Loucy (cell line): ENCODE data around the gene ATP6V0D1.
A peak's percentile ranks its signal among the peaks of the same experiment; 100 is the strongest.

Experiments
- H2AFZ ChIP-seq: fragments of 200-600 bp; sonication (generic); 2 replicates; pipeline ENCODE4 v1.6.0; 2016; ENCODE audit warnings: antibody characterized with exemption, mild to moderate bottlenecking, low read length, moderate library complexity
- H3F3A ChIP-seq: fragments of 200-600 bp; 2 replicates; pipeline ENCODE4 v1.6.0; 2016; ENCODE audit warnings: antibody characterized with exemption, low read depth, mild to moderate bottlenecking
- H3K27me3 ChIP-seq: fragments of 200-600 bp; sonication (generic); 2 replicates; pipeline ENCODE4 v1.6.1; 2014; ENCODE audit warnings: low read length, mild to moderate bottlenecking; ENCODE audit not compliant: insufficient read depth, poor library complexity, severe bottlenecking
- H3K36me3 ChIP-seq: fragments of 200-600 bp; sonication (generic); 2 replicates; pipeline ENCODE4 v1.6.1; 2016; ENCODE audit warnings: low read length; ENCODE audit not compliant: insufficient read depth
- H3K4me1 ChIP-seq: fragments of 200-600 bp; sonication (generic); 2 replicates; pipeline ENCODE4 v1.5.1; 2014; ENCODE audit warnings: low read length, mild to moderate bottlenecking; ENCODE audit not compliant: insufficient read depth, poor library complexity, severe bottlenecking
- H3K4me2 ChIP-seq: fragments of 200-600 bp; sonication (generic); 2 replicates; pipeline ENCODE4 v1.6.0; 2014; ENCODE audit warnings: antibody characterized with exemption, low read length, low read depth, mild to moderate bottlenecking; ENCODE audit not compliant: poor library complexity, severe bottlenecking
- H3K4me3 ChIP-seq: fragments of 200-600 bp; sonication (generic); 2 replicates; pipeline ENCODE4 v1.5.1; 2014; ENCODE audit warnings: low read length, mild to moderate bottlenecking, mixed read lengths; ENCODE audit not compliant: poor library complexity, severe bottlenecking
- H3K79me2 ChIP-seq: fragments of 200-600 bp; sonication (generic); 2 replicates; pipeline ENCODE4 v1.6.1; 2014; ENCODE audit warnings: low read length; ENCODE audit not compliant: insufficient read depth
- H3K9ac ChIP-seq: fragments of 200-600 bp; sonication (generic); 2 replicates; pipeline ENCODE4 v1.6.0; 2014; ENCODE audit warnings: mild to moderate bottlenecking, low read depth, low read length, moderate library complexity; ENCODE audit not compliant: poor library complexity, severe bottlenecking
- H3K9me2 ChIP-seq: fragments of 200-600 bp; sonication (generic); replicated peaks from 2 replicates; pipeline ENCODE4 v1.6.1; 2016; ENCODE audit warnings: low read depth, low read length, mixed read lengths
- H3K9me3 ChIP-seq: fragments of 200-600 bp; sonication (generic); 2 replicates; pipeline ENCODE4 v1.6.1; 2014; ENCODE audit warnings: mild to moderate bottlenecking, antibody characterized with exemption, low read length, low read depth; ENCODE audit not compliant: insufficient read depth
- H4K20me1 ChIP-seq: fragments of 200-600 bp; sonication (generic); 2 replicates; pipeline ENCODE4 v1.6.0; 2014; ENCODE audit warnings: antibody characterized with exemption, low read length, mild to moderate bottlenecking; ENCODE audit not compliant: insufficient read depth, poor library complexity, severe bottlenecking
- CTCF ChIP-seq: fragments of 200-600 bp; sonication (generic); conservative IDR thresholded peaks from 2 replicates; pipeline ENCODE4 v1.5.1; 2014; ENCODE audit warnings: mild to moderate bottlenecking, antibody characterized with exemption, low read length
- EZH2phosphoT487 ChIP-seq: fragments of 200-600 bp; IDR thresholded peaks from 2 replicates; pipeline ENCODE4 v1.6.1; 2018; ENCODE audit warnings: antibody characterized with exemption, mild to moderate bottlenecking, moderate library complexity, borderline replicate concordance

Gene ATP6V0D1

GRCh38 chr16:67457611-67458010, 23.3 kb downstream of the ATP6V0D1 start:
- peaks cover 7% of the 10 kb centered on the region; the same call in 1 of the 2 replicates for H3K36me3 ChIP-seq
- no peaks in the 10 kb centered on the region for H3F3A ChIP-seq
- H3K27me3 ChIP-seq: no peaks in the 10 kb centered on the region
- TF ChIP-seq CTCF: no peak
- no peak for TF ChIP-seq EZH2phosphoT487
- no peaks in the 10 kb centered on the region for H3K79me2 ChIP-seq
- H4K20me1 ChIP-seq: no peaks in the 10 kb centered on the region
- no peaks in the 10 kb centered on the region for H3K9me2 ChIP-seq
- H3K4me1 ChIP-seq: no peaks in the 10 kb centered on the region
- H2AFZ ChIP-seq: no peak overlapping the region
- no peaks in the 10 kb centered on the region for H3K9me3 ChIP-seq
- no peak overlapping the region for H3K4me3 ChIP-seq
- H3K4me2 ChIP-seq: no peak overlapping the region
- H3K9ac ChIP-seq: no peak overlapping the region

DNA sequence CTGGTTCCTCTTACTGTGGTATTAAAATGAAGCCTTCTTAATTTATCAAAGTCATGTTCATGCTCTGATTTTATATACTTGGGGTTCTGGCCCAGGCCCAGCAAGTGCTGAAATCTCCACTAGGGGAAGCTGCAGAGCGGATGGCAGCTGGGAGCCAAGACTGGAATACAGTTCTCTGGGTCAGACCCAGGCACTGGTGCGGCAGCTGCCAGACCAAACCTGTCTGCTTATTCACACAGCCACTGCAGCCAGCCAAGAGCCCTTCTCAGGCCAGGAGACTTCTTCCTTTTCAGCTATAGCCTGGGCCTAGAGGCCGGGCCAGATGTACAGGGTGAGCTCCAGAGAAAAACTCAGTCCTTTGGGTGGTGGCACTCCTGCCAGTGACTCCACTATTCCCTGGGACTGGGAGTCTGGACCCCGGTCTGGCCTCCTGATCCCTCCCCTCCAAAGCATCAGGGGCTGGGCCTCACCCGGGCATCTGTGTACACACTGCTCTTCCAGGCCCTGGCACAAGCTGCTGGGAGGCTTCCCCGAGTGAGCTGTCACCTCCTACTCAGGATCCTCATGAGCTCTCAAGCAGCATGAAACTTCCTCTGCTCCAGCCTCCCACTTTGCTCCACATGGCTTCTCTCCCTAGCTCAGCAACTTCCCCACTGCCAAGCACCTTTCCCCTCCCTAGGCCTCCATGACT, 24.4 kb downstream of the ATP6V0D1 start:
- Histone ChIP-seq H3K9me3 (no peaks in the 10 kb centered on the region), H3K27me3 (no peaks in the 10 kb centered on the region), H4K20me1 (no peaks in the 10 kb centered on the region), H3K4me3 (no peak overlapping the region), H3K9me2 (no peaks in the 10 kb centered on the region), H3K4me1 (no peaks in the 10 kb centered on the region), H3F3A (no peaks in the 10 kb centered on the region), H2AFZ (no peak overlapping the region), H3K36me3 (peaks cover 7% of the 10 kb centered on the region; the same call in 1 of the 2 replicates), H3K4me2 (no peak overlapping the region), H3K9ac (no peak overlapping the region), H3K79me2 (no peaks in the 10 kb centered on the region)
- no peak for TF ChIP-seq EZH2phosphoT487
- TF ChIP-seq CTCF: peak; percentile 40

DNA sequence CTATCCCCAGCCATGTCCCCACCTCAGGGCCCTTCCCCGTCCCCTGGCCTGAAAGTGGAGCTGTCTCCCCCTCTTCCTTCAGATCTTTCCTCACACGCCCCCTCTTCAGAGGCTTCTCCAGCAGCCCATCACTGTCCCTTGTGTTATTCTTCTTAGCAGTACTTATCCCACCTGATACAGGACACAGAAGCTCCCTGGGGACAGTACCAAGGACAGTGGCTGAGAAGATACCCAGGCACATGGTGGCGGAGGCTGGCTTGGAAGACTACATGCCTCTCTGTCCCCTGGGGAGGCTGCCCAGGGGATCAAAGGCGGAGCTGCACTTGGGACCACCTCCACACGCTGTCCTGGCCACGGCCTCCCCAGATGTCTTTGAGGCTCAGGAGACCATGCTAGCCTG, 26.1 kb downstream of the ATP6V0D1 start:
- H3F3A ChIP-seq: no peaks in the 10 kb centered on the region
- peaks cover 7% of the 10 kb centered on the region; the same call in 1 of the 2 replicates for H3K36me3 ChIP-seq
- H3K79me2 ChIP-seq: no peaks in the 10 kb centered on the region
- no peak overlapping the region for H3K4me2 ChIP-seq
- no peaks in the 10 kb centered on the region for H3K4me1 ChIP-seq
- no peak overlapping the region for H3K4me3 ChIP-seq
- H3K9me2 ChIP-seq: no peaks in the 10 kb centered on the region
- no peaks in the 10 kb centered on the region for H3K27me3 ChIP-seq
- no peak overlapping the region for H2AFZ ChIP-seq
- no peaks in the 10 kb centered on the region for H4K20me1 ChIP-seq
- H3K9ac ChIP-seq: no peak overlapping the region
- TF ChIP-seq EZH2phosphoT487 (no peak), CTCF (no peak)
- no peaks in the 10 kb centered on the region for H3K9me3 ChIP-seq
